Measurements from ENCODE around the gene ARHGEF1. TPM values are rescaled to one million over a fixed set of nuclear protein-coding genes. Genes with fewer than 3 reads are reported as not detected.

The ARHGEF1 gene
- total RNA-seq, 2 experiments from 2014 or later, result 1,019 to 1,047 TPM

GRCh38 chr19:41929536-41930071 is 46.6 kb downstream of the ARHGEF1 start:
- Histone ChIP-seq H3K9me3 (ENCODE audit: control insufficient read depth in 1 of 2, insufficient read depth in 1 of 2, low read length in 2 of 2) (no peaks in the 10 kb centered on the region), H3K36me3 (ENCODE audit: insufficient read depth, low read length) (no peaks in the 10 kb centered on the region), H3K27ac (ENCODE audit: low read depth in 1 of 2, low read length in 2 of 2) (peak overlapping the region in 1 of 2 donors; percentile 37), H3K27me3 (ENCODE audit: control insufficient read depth in 1 of 2, insufficient read depth in 2 of 2, low read length in 2 of 2) (no peaks in the 10 kb centered on the region), H3K4me1 (ENCODE audit: insufficient read depth, low read length) (peaks cover 43% of the 10 kb centered on the region), H3K4me3 (ENCODE audit: low read length) (no peak overlapping the region)
- H3K36me3 Mint-ChIP-seq (ENCODE audit: low read depth), result peaks cover 6% of the 10 kb centered on the region
- POLR2A ChIA-PET, result interaction anchor here (1.0 to 4.7 kb wide), 5 partner anchors 18 to 69 kb away, joined by 5 to 62 read pairs (median 7); partner anchors contain the start of genes ARHGEF1 and RPS19
- no peak for TF ChIP-seq CTCF (IDR thresholded peaks at IDR 0.05)
- DNase-seq, result no peak
- intact Hi-C loops (cut with DNase I, micrococcal nuclease), result loop anchor here (2.0 to 5.0 kb wide), 4 partner anchors 15 to 57 kb away; no protein-coding TSS in a partner anchor
- H3K9me3 Mint-ChIP-seq, result no peaks in the 10 kb centered on the region
- CTCF ChIA-PET, result interaction anchor here (2.1 to 2.5 kb wide), 2 partner anchors 56 to 70 kb away, joined by 9 read pairs; partner anchors contain the start of gene RPS19
- ATAC-seq (ENCODE audit: poor library complexity), result no peak
- peaks cover 46% of the 10 kb centered on the region for H3K4me1 Mint-ChIP-seq (ENCODE audit: low read depth)
- H3K27ac Mint-ChIP-seq, result peak overlapping the region; percentile 86
- H3K4me3 Mint-ChIP-seq, result peak overlapping the region; percentile 82
- H3K27me3 Mint-ChIP-seq, result no peaks in the 10 kb centered on the region

GRCh38 chr19:41930322-41930722 is 47.3 kb downstream of the ARHGEF1 start:
- Histone ChIP-seq H3K27me3 (ENCODE audit: control insufficient read depth in 1 of 2, insufficient read depth in 2 of 2, low read length in 2 of 2) (no peaks in the 10 kb centered on the region), H3K36me3 (ENCODE audit: insufficient read depth, low read length) (no peaks in the 10 kb centered on the region), H3K4me1 (ENCODE audit: insufficient read depth, low read length) (peaks cover 50% of the 10 kb centered on the region), H3K9me3 (ENCODE audit: control insufficient read depth in 1 of 2, insufficient read depth in 1 of 2, low read length in 2 of 2) (no peaks in the 10 kb centered on the region), H3K27ac (ENCODE audit: low read depth in 1 of 2, low read length in 2 of 2) (no peak overlapping the region), H3K4me3 (ENCODE audit: low read length) (no peak overlapping the region)
- H3K4me1 Mint-ChIP-seq (ENCODE audit: low read depth), result peaks cover 53% of the 10 kb centered on the region
- peak overlapping the region; percentile 86 for H3K27ac Mint-ChIP-seq
- peaks cover 6% of the 10 kb centered on the region for H3K36me3 Mint-ChIP-seq (ENCODE audit: low read depth)
- H3K4me3 Mint-ChIP-seq, result peak overlapping the region; percentile 82
- H3K27me3 Mint-ChIP-seq, result no peaks in the 10 kb centered on the region
- H3K9me3 Mint-ChIP-seq, result no peaks in the 10 kb centered on the region
- intact Hi-C loops (cut with DNase I, micrococcal nuclease), result loop anchor here in 1 of 2 experiments (5.0 kb wide), 1 partner anchor 58 kb away; no protein-coding TSS in a partner anchor
- POLR2A ChIA-PET, result interaction anchor here (0.8 to 4.7 kb wide), 7 partner anchors 13 to 70 kb away, joined by 3 to 62 read pairs (median 7); partner anchors contain the start of genes ARHGEF1 and RPS19
- CTCF ChIA-PET, result interaction anchor here (1.8 to 2.5 kb wide), 3 partner anchors 57 to 71 kb away, joined by 6 to 9 read pairs (median 9); partner anchors contain the start of gene RPS19
- ATAC-seq (ENCODE audit: poor library complexity) (peak; percentile 19), DNase-seq (no peak)
- no peak for TF ChIP-seq CTCF (IDR thresholded peaks at IDR 0.05)

DNA sequence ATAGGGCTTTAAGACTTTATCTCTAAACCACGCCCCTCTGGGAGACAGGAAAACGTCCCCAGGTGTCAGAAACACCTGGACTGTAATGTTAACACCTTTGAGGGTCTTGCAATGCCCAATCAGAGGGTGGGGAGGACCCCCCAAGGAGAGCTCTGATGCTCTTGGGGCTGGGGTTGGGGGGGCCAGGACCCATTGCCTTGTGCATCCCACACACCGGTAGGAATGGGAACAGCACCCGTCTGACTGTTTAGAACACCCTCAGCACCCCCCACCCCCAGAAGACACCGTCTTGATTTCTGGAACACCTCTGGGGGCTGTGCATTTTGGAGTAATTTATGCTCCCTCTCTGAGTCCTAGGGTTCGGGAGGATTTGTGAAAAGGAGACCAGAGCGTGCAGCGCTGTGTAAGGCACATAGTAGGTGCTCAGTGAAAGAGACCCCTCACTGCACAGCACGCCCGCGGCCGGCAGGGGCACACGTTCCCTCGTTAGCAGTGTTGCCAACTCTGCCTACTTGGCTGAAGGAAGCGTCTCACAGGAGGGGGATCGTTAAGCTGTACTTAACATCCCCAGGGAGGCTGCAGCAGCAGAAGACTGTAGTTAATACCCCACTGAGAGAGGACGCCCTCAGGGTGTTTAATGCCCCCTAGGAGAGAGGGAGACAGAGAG is 48.1 kb downstream of the ARHGEF1 start:
- no peak overlapping the region for H3K27ac ChIP-seq (ENCODE audit: low read depth in 1 of 2, low read length in 2 of 2)
- peak overlapping the region; percentile 86 for H3K27ac Mint-ChIP-seq
- peaks cover 6% of the 10 kb centered on the region for H3K36me3 Mint-ChIP-seq (ENCODE audit: low read depth)
- ATAC-seq (ENCODE audit: poor library complexity) (no peak), DNase-seq (no peak)
- no peaks in the 10 kb centered on the region for H3K27me3 Mint-ChIP-seq
- ChIA-PET POLR2A (interaction anchor here (0.8 to 4.7 kb wide), 6 partner anchors 12 to 71 kb away, joined by 3 to 62 read pairs (median 7); partner anchors contain the start of genes ARHGEF1 and RPS19), CTCF (interaction anchor here (1.8 to 2.1 kb wide), 2 partner anchors 58 to 71 kb away, joined by 6 to 9 read pairs; partner anchors contain the start of gene RPS19)
- no peaks in the 10 kb centered on the region for H3K9me3 Mint-ChIP-seq
- no peaks in the 10 kb centered on the region for H3K27me3 ChIP-seq (ENCODE audit: control insufficient read depth in 1 of 2, insufficient read depth in 2 of 2, low read length in 2 of 2)
- no peaks in the 10 kb centered on the region for H3K9me3 ChIP-seq (ENCODE audit: control insufficient read depth in 1 of 2, insufficient read depth in 1 of 2, low read length in 2 of 2)
- intact Hi-C loops (cut with DNase I, micrococcal nuclease), result loop anchor here in 1 of 2 experiments (5.0 kb wide), 1 partner anchor 59 kb away; no protein-coding TSS in a partner anchor
- peaks cover 57% of the 10 kb centered on the region for H3K4me1 Mint-ChIP-seq (ENCODE audit: low read depth)
- no peak for TF ChIP-seq CTCF (IDR thresholded peaks at IDR 0.05)
- H3K36me3 ChIP-seq (ENCODE audit: insufficient read depth, low read length), result no peaks in the 10 kb centered on the region
- H3K4me3 ChIP-seq (ENCODE audit: low read length), result no peak overlapping the region
- peaks cover 57% of the 10 kb centered on the region for H3K4me1 ChIP-seq (ENCODE audit: insufficient read depth, low read length)
- peak overlapping the region; percentile 82 for H3K4me3 Mint-ChIP-seq

All from CD4-positive, alpha-beta T cell (primary cell).